Measurements from ENCODE around the gene KIF9. TPM values are rescaled to one million over a fixed set of nuclear protein-coding genes. Genes with fewer than 3 reads are reported as not detected.
"Not testable (repeated sequence)": the region's sequence is repeated elsewhere in the genome, so short reads cannot be mapped to it uniquely, and the experiment has no call there.

Gene KIF9
- total and polyA plus RNA-seq, 5 donors, result 6.8 to 13.2 (median 9.0) TPM

DNA sequence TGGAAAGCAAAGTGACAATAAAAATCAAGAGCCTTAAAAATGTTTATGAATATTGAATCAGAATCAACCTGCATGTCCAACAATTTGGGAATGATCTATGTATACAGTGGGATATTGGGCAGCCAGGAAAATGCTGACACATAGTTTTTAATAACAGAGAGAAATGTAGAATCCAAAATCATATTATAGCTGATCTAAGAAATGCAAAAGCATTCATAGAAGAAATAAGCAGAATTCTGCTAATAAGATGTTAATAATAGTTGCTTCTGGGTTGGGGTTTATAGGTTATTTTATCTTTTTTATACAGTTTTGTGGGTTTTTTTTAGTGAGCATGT lies 15.1 kb downstream of the KIF9 start:
- intact Hi-C loops (cut with DNase I), result no loop called here
- no peak overlapping the region for H3K27ac ChIP-seq (ENCODE audit: low read length)
- ATAC-seq, result no peak

DNA sequence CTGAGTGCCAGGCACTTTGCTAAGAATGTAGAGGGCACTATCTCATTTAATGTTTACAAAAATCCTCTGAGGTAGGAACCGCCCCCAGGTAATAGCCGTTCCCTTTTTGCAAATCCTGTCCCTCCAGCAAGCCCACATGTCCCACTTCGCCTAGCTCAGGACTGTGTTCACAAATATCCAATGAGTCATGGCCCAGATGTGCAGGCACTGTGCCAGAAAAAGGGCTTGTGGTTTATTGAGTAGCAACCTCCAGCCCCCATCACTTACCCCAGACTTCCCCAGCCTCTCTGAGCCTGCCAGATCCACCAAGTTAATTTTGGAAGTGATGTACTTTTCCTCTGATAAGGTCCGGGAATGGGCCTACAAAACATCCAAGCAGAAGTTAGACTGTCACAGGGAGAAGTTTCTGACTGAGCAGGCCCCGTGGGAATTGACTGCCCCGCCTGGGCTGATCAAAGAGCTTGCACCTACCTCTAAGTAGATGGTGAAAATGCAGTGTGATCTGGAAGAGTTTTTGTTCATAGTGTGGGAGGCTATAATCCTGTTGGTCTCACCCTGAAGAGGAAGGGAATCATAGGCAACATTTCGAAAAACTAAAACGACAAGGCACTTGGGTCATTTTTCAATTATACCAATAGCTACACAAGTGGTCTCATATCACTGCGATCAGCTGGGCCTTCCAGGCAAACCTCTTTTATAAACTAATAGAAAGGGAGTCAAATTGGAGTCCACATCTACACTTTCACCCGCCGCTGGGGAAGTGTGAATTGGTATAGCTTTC lies 15.7 kb downstream of the KIF9 start:
- WGBS, result 50% methylated on average over 11 of the region's 11 CpGs
- Histone ChIP-seq H3K9me3 (ENCODE audit: control insufficient read depth, low read length) (no peaks in the 10 kb centered on the region), H3K27me3 (ENCODE audit: control insufficient read depth, insufficient read depth) (no peaks in the 10 kb centered on the region), H3K27ac (ENCODE audit: low read length) (peak overlapping the region; percentile 41), H3K4me1 (ENCODE audit: control insufficient read depth, insufficient read depth, low read length) (no peaks in the 10 kb centered on the region), H3K4me3 (ENCODE audit: low read length) (no peak overlapping the region)
- ATAC-seq, result peak; percentile 53 to 78
- DNase-seq, result peak; percentile 69 to 82 (median 74)
- intact Hi-C loops (cut with DNase I), result no loop called here

More for the DNA sequence above, 15.1 kb downstream of the KIF9 start:
- no peak for DNase-seq
- H3K27me3 ChIP-seq (ENCODE audit: control insufficient read depth, insufficient read depth), result no peaks in the 10 kb centered on the region
- no peaks in the 10 kb centered on the region for H3K4me1 ChIP-seq (ENCODE audit: control insufficient read depth, insufficient read depth, low read length)
- no peaks in the 10 kb centered on the region for H3K9me3 ChIP-seq (ENCODE audit: control insufficient read depth, low read length)
- no peak overlapping the region for H3K4me3 ChIP-seq (ENCODE audit: low read length)

DNA sequence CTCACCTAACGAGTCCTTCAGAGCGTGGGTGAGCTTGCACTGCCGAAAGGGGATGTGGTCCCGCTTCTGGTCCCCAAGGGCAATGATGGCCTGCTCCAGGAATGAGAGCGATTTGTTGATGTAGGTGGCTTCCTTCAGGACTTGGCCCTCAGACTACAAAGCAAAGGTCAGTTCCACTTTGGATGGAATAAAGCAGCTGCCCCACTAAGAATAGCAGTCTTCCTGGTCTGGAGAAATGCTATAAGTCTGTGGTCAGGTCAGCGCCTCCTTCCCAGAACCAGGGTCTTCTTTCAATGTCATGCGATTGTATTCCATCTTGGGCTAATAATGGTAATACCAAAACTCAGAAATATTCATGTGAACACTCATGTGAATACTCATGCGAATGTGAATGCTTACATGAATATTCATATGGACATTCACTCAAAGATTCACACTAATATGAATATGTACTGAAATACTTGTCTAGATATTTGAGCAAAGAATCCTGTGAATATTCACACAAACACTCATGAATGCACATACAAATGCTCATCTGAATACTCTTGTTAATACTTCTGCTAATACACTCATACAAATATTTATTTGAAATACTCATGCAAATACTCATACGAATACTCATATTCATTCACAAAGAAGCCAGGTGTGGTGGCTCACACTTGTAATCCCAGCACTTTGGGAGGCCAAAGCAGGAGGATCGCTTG lies 16.7 kb downstream of the KIF9 start:
- ATAC-seq (no peak), DNase-seq (no peak)
- intact Hi-C loops (cut with DNase I), result no loop called here
- no peaks in the 10 kb centered on the region for H3K9me3 ChIP-seq (ENCODE audit: control insufficient read depth, low read length)
- no peak overlapping the region for H3K27ac ChIP-seq (ENCODE audit: low read length)
- H3K4me1 ChIP-seq (ENCODE audit: control insufficient read depth, insufficient read depth, low read length), result no peaks in the 10 kb centered on the region
- no peak overlapping the region for H3K4me3 ChIP-seq (ENCODE audit: low read length)
- H3K27me3 ChIP-seq (ENCODE audit: control insufficient read depth, insufficient read depth), result no peaks in the 10 kb centered on the region
- 91% methylated on average over 10 of the region's 10 CpGs for WGBS

DNA sequence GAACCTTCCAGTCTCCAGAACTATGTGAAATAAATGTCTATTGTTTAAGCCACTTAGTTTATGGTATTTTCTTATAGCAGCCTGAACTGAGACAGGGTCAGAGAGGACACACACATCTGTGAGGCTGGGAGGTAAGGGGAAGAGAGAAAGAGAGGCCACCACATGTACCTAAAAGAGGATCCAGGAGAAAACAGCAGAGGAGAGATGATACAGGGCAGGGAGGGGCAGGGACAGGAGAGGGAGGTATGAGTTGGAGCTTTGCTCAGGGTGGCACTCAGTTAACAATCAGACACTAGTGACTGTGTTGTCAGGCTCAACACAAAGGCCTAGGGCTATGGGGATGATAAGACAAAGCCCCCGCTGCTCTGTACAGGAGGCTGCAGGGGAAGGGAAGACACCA lies 17.6 kb downstream of the KIF9 start:
- ATAC-seq (no peak), DNase-seq (no peak)
- Histone ChIP-seq H3K9me3 (ENCODE audit: control insufficient read depth, low read length) (no peaks in the 10 kb centered on the region), H3K27ac (ENCODE audit: low read length) (no peak overlapping the region), H3K27me3 (ENCODE audit: control insufficient read depth, insufficient read depth) (no peaks in the 10 kb centered on the region), H3K4me3 (ENCODE audit: low read length) (no peak overlapping the region), H3K4me1 (ENCODE audit: control insufficient read depth, insufficient read depth, low read length) (no peaks in the 10 kb centered on the region)
- 96% methylated on average over 1 of the region's 1 CpG for WGBS
- intact Hi-C loops (cut with DNase I), result no loop called here

DNA sequence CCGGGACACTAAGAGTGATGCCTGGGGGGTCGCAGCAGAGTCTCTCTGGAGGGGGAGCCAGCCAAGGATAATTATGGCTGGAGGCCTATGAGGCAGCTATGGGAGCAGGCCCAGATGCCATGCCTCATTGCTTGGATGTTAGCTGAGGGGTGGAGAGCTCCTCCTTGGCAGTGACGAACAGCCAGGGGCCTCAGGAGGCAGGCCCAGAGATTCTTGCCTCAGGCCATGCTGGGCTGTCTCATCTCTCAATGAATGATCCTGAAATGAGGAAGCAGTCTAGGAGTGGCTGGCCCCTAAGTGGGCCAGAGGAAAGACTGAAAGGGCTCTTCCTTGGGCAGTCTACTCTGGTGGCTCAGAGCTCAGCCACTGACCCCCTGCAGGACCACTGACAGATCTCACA lies 21.3 kb downstream of the KIF9 start:
- Histone ChIP-seq H3K4me1 (ENCODE audit: control insufficient read depth, insufficient read depth, low read length) (no peaks in the 10 kb centered on the region), H3K27ac (ENCODE audit: low read length) (no peak overlapping the region), H3K4me3 (ENCODE audit: low read length) (no peak overlapping the region), H3K9me3 (ENCODE audit: control insufficient read depth, low read length) (no peaks in the 10 kb centered on the region), H3K27me3 (ENCODE audit: control insufficient read depth, insufficient read depth) (no peaks in the 10 kb centered on the region)
- intact Hi-C loops (cut with DNase I), result no loop called here
- ATAC-seq, result no peak
- no peak for DNase-seq
- 88% methylated on average over 3 of the region's 3 CpGs for WGBS

DNA sequence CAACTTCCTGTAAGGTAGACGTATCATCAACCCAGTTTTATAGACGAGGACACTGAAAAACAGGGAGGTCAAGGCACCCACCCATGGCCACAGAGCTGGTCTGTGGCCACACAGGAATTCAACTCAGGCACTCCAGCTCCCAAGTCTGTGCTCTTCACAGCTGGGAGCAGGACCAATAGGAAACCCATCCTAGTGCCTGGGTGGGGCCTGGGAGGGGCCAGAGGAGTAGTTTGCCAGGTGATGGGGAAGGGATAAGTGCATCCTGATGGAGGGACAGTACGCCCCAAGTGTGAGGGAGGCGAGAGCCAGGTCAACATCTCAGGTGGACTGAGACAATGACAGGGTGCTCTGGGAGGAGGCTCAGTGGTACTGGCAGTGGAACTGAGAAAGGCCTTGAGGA lies 22.0 kb downstream of the KIF9 start:
- 86% methylated on average over 4 of the region's 4 CpGs for WGBS
- no peak for DNase-seq
- Histone ChIP-seq H3K4me1 (ENCODE audit: control insufficient read depth, insufficient read depth, low read length) (no peaks in the 10 kb centered on the region), H3K4me3 (ENCODE audit: low read length) (no peak overlapping the region), H3K27me3 (ENCODE audit: control insufficient read depth, insufficient read depth) (no peaks in the 10 kb centered on the region), H3K9me3 (ENCODE audit: control insufficient read depth, low read length) (no peaks in the 10 kb centered on the region), H3K27ac (ENCODE audit: low read length) (no peak overlapping the region)
- no peak for ATAC-seq
- intact Hi-C loops (cut with DNase I), result no loop called here

DNA sequence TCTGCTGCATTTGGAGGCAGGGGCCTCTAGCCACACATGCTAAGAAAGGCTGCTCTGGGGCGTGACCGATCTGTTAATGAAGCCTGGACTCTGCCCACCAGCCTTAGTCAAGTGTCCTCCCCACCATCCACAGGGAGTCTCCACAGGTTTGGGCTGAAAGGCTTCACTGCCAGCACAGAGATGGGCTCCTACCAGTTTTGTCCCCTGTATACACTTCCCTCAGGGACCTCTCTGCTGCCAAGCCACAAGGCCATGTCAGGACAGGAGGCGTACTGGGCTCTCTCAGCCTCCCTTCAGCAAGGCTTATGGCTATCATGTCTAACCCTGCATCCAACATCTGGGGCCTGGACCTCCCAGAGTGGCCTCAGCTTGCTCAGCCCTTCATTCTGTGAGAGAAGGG lies 23.5 kb downstream of the KIF9 start:
- intact Hi-C loops (cut with DNase I), result loop anchor here in 1 of 4 donors (10.0 kb wide), 1 partner anchor 66 kb away; no protein-coding TSS in a partner anchor
- no peaks in the 10 kb centered on the region for H3K27me3 ChIP-seq (ENCODE audit: control insufficient read depth, insufficient read depth)
- no peaks in the 10 kb centered on the region for H3K4me1 ChIP-seq (ENCODE audit: control insufficient read depth, insufficient read depth, low read length)
- H3K9me3 ChIP-seq (ENCODE audit: control insufficient read depth, low read length), result no peaks in the 10 kb centered on the region
- ATAC-seq (no peak), DNase-seq (no peak)
- WGBS, result 91% methylated on average over 3 of the region's 3 CpGs
- H3K4me3 ChIP-seq (ENCODE audit: low read length), result no peak overlapping the region
- no peak overlapping the region for H3K27ac ChIP-seq (ENCODE audit: low read length)

DNA sequence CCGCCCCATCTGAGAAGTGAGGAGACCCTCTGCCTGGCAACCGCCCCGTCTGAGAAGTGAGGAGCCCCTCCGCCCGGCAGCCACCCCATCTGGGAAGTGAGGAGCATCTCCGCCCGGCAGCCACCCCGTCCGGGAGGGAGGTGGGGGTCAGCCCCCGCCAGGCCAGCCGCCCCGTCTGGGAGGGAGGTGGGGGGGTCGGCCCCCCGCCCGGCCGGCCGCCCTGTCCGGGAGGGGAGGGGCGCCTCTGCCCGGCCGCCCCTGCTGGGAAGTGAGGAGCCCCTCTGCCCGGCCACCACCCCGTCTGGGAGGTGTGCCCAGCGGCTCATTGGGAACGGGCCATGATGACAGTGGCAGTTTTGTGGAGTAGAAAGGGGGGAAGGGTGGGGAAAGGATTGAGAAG lies 26.3 kb downstream of the KIF9 start:
- not testable (repeated sequence) for H3K4me1 ChIP-seq (ENCODE audit: control insufficient read depth, insufficient read depth, low read length); H3K27me3 ChIP-seq (ENCODE audit: control insufficient read depth, insufficient read depth); H3K27ac ChIP-seq (ENCODE audit: low read length); H3K4me3 ChIP-seq (ENCODE audit: low read length); DNase-seq; H3K9me3 ChIP-seq (ENCODE audit: control insufficient read depth, low read length); ATAC-seq
- intact Hi-C loops (cut with DNase I), result loop anchor here in 1 of 4 donors (10.0 kb wide), 1 partner anchor 68 kb away; no protein-coding TSS in a partner anchor
- 90% methylated on average over 22 of the region's 25 CpGs for WGBS

DNA sequence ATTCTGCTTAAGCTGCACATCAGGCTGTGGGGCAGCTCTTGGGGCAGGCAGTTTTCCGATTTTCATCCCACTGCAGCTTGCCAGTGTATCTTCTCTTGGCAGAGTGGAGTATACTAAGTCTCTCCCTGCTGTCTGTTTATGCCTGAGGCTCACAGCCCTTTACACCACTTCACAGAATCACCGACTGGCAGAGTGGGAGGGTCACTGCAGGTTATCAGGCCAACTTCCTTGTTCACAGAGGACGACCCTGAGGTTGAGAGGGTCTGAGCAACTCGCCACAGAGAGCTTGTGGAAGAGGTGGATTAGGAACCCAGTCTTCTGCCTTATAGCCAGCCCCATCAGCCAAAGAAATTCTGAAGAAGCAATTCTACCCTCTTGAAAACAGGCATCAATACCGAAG lies 30.9 kb downstream of the KIF9 start:
- 48% methylated on average over 5 of the region's 5 CpGs for WGBS
- no peak overlapping the region for H3K4me3 ChIP-seq (ENCODE audit: low read length)
- H3K9me3 ChIP-seq (ENCODE audit: control insufficient read depth, low read length), result no peaks in the 10 kb centered on the region
- DNase-seq, result no peak
- no peaks in the 10 kb centered on the region for H3K27me3 ChIP-seq (ENCODE audit: control insufficient read depth, insufficient read depth)
- no peak for ATAC-seq
- no peak overlapping the region for H3K27ac ChIP-seq (ENCODE audit: low read length)
- no peaks in the 10 kb centered on the region for H3K4me1 ChIP-seq (ENCODE audit: control insufficient read depth, insufficient read depth, low read length)
- intact Hi-C loops (cut with DNase I), result loop anchor here in 2 of 4 donors (5.0 to 10.0 kb wide), 2 partner anchors 71 to 73 kb away; no protein-coding TSS in a partner anchor

DNA sequence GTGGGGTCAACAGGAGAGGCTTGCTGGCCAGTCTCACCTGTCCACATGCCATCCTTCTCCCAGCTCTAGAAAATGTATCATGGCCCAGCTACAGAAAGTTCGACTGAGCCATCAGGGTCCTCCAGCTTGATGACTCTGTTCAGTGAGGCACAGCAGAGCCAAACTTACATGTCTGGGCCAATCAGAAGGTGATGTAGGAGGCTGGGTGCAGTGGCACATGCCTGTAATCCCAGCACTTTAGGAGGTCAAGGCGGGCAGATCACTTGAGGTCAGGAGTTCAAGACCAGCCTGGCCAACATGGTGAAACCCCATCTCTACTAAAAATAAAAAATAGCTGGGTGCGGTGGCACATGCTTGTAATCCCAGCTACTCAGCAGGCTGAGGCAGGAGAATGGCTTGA lies 31.5 kb downstream of the KIF9 start:
- not testable (repeated sequence) for H3K27ac ChIP-seq (ENCODE audit: low read length); H3K4me3 ChIP-seq (ENCODE audit: low read length); DNase-seq; H3K4me1 ChIP-seq (ENCODE audit: control insufficient read depth, insufficient read depth, low read length); H3K27me3 ChIP-seq (ENCODE audit: control insufficient read depth, insufficient read depth); ATAC-seq; H3K9me3 ChIP-seq (ENCODE audit: control insufficient read depth, low read length)
- intact Hi-C loops (cut with DNase I), result loop anchor here in 2 of 4 donors (5.0 to 10.0 kb wide), 2 partner anchors 71 to 74 kb away; no protein-coding TSS in a partner anchor
- 58% methylated on average over 3 of the region's 3 CpGs for WGBS

DNA sequence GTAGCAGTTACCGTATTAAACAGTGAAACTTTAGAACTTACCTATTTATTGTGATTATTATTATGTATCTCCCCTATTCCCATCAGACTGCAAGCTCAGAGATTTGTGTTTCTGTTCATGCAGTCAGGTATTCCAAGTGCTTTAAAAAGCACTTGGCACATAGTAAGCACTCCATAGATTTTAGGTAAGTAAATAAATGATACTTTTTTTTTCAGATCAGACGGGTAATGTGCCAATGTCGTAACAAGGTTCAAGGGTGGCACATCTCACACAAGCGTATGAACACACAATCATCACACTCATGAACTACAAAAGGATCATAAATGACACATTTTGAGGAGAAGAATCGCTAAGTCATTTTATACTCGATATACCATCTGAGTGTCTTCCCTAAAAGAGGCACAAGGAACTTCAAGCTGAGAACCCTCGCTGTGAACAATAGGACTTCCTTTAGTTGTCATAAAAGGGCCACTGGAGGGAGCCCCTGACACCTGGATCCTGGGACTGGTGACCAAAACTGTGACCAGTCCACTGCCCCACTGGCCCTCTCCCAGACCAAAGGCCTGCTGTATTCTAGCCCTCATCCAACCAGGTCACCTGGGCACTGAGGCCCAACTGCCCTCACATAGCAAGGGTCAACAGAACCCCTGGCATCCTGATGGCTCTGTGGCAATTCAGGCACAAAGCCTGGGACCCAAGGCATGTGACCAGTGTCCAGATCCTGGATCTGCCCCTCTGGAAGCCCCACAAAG lies 32.1 kb downstream of the KIF9 start:
- Histone ChIP-seq H3K27ac (ENCODE audit: low read length) (no peak overlapping the region), H3K4me1 (ENCODE audit: control insufficient read depth, insufficient read depth, low read length) (no peaks in the 10 kb centered on the region), H3K4me3 (ENCODE audit: low read length) (no peak overlapping the region), H3K27me3 (ENCODE audit: control insufficient read depth, insufficient read depth) (no peaks in the 10 kb centered on the region), H3K9me3 (ENCODE audit: control insufficient read depth, low read length) (no peaks in the 10 kb centered on the region)
- WGBS, result 71% methylated on average over 7 of the region's 7 CpGs
- intact Hi-C loops (cut with DNase I), result loop anchor here in 2 of 4 donors (5.0 to 10.0 kb wide), 2 partner anchors 72 to 74 kb away; no protein-coding TSS in a partner anchor
- DNase-seq (peak; percentile 26 to 67 (median 60)), ATAC-seq (peak; percentile 62 to 64)

All from right cardiac atrium (tissue), 5 donors.